GM19372 (cell line): Measurements from ENCODE around the gene ITCH.
"Not testable (repeated sequence)": the region's sequence is repeated elsewhere in the genome, so short reads cannot be mapped to it uniquely, and the experiment has no call there.

Experiments
- ATAC-seq: cut with Tn5 transposase; IDR thresholded peaks from one replicate; pipeline ENCODE4 v1.9.1; 2021; ENCODE audit warnings: mild to moderate bottlenecking, low read depth, moderate library complexity; ENCODE audit not compliant: unreplicated experiment

Gene ITCH

DNA sequence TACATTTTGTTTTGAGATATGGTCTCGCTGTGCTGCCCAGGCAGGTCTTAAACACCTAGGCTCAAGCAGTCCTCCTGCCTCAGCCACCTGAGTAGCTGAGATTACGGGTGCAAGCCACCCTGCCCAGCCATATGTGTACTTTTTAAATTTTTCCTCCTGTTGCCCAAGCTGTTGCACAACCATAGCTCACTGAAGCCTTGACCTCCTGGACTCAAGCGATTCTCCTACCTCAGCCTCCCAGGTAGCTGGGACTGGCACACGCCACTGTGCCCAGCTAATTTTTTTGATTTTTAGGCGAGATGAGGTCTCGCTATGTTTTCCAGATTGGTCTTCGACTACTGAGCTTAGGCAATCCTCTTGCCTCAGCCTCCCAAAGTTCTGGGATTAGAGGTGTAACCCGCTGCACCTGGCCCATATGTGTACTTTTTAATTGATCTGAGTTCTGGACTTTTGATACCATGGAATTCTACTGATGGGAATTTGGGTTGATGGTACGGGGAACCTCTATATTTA lies 44.9 kb downstream of the ITCH start:
- no peak for ATAC-seq

DNA sequence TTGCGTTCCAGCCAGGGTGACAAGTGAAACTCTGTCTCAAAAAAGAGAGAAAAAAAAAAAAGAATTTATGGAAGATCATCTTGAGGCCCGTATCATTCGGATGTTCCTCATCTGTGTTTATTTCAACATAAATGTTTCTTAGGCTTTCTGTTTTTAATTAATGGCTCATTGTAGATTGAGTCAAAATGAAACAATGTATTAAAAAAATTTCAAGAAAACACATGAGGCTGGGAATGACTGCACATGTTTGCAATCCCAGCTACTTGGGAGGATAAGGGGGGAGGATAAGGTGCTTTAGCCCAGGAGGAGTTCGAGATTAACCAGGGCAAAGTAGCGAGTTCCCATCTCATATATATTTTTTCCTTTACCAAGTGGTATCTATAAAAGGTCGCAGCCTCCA lies 47.3 kb downstream of the ITCH start:
- no peak for ATAC-seq

DNA sequence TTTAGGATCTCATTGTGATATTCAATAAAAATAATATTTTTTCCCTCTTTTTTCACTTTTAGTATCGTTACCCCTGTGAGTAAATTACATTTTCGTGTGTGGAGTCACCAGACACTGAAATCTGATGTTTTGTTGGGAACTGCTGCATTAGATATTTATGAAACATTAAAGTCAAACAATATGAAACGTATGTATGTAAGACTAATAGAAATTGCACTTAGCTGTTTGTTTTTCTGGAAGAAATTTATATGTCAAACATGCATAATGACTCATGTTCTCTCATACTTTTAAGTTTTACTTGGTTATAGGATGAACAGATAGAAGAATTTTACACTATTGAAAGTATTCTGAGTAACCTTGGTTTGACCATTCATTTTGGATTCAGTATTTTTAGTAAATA lies 49.4 kb downstream of the ITCH start:
- no peak for ATAC-seq

DNA sequence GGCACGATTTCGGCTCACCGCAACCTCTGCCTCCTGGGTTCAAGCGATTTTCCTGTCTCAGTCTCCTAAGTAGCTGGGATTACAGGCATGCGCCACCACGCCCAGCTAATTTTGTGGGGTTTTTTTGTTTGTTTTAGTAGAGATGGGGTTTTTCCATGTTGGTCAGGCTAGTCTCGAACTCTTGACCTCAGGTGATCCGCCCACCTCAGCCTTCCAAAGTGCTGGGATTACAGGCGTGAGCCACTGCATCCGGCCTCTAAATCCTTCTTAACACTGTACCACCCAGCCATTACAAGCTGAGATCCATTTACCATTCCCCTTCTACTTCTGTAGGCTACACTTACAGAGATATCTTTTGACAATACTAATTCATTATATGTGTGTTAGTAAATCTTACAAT lies 51.5 kb downstream of the ITCH start:
- not testable (repeated sequence) for ATAC-seq

DNA sequence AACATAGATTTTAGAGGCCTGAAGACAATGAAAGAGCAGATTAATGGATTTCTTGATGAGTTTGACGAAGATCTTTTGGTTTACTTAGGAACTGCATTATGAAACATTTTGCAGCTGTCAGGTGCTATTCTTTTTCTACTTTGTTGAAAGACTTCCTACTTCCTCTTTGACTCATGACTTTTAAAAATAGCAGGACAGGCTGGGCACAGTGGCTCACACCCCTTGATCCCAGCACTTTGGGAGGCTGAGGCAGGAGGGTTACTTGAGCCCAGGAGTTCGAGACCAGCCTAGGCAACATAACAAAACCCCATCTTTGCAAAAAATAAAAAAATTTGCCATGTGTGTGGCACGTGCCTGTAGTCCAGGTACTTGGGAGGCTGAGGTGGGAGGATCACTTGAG lies 52.0 kb downstream of the ITCH start:
- no peak for ATAC-seq

DNA sequence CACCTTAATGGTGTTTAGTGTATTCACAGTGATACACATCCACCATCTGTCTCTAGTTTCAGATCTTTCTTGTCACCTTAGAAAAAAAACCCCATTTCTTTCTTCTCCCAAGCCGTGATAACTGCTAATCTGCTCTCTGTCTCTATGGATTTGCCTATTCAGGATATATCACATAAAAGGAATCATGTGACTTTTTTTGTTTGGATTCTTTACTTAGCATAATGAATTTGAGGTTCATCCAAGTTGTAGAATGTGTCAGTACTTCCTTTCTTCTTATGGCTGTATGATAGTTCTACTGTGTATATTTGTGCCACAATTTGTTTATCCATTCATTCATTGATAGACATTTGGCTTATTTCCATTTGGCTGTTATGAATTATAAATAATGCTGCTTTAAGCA lies 57.1 kb downstream of the ITCH start:
- ATAC-seq, result no peak

DNA sequence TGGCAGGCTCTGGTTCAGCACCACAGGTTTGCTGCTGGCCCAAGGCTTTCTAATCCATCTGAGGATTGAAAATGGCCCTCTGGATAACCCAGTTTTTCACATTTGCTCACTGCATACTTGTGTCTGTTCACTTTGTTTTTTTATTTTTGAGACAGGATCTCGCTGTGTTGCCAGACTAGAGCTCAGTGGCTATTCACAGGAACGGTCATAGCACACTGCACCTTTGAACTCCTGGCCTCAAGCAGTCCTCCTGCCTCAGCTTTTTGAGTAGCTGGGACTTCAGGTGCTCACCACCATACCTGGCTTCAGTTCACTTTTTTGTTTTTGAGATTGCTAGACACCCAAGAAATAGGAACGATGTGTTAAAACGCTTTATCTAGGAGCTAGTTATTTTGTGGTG lies 57.9 kb downstream of the ITCH start:
- ATAC-seq, result no peak

DNA sequence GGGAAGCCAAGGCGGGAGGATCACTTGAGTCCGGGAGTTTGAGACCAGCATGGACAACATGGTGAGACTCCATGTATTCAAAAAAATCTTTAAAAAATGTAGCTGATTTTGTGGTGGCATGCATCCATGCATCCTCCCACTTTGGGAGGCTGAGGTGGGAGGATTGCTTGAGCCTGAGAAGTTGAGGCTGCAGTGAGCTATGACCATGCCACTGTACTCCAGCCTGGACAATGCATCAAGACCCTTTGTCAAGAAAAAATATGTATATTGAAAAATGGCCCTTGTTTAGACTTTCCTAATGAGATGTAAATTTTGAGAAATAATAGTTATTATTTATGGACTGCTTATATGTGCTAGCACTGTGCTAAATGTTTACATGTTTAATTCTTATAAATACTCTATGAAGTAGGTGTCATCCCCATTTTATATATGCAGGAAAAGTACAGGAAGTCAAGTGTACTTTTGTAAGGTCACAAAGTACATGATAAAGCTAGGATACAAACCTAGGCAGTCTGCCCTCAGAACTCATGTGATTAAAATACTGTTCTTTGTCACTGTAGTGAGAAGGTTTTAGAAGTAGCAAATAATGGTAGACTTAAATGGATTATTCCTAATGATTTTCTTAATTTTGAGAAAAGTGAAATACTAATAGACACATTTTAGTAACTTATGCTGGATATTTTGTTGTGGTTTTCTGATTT lies 58.8 kb downstream of the ITCH start:
- ATAC-seq, result no peak

DNA sequence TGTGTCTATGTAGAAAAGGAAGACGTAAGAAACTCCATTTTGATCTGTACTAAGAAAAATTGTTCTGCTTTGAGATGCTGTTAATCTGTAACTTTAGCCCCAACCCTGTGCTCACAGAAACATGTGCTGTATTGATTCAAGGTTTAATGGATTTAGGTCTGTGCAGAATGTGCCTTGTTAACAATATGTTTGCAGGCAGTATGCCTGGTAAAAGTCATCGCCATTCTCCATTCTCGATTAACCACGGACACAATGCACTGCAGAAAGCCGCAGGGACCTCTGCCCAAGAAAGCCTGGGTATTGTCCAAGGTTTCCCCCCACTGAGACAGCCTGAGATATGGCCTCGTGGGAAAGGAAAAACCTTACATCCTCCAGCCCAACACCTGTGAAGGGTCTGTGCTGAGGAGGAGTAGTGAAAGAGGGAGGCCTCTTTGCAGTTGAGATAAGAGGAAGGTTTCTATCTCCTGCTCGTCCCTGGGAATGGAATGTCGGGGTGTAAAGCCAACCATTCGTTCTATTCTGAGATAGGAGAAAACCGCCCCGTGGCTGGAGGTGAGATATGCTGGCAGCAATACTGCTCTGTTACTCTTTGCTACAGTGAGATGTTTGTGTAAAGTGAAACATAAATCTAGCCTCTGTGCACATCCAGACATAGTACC lies 62.1 kb downstream of the ITCH start:
- not testable (repeated sequence) for ATAC-seq

DNA sequence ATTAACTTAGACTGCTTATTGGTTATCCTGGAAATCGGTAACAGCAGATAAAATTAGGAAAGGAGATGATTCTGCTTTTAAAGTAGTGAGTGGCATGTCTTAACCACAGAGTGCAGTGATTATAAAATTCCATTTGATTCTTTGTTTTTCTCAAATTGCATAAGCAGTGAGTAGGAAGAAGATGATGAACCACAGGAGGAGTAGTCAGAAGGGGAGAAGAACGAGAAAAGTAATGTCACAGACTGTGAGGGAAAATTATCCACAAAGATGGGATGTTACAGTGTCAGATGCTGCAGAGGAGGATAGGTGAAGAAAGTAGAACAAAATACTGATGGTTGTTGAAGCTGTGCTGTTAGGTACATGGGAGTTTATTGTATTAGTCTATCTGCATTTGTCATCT lies 63.0 kb downstream of the ITCH start:
- no peak for ATAC-seq

DNA sequence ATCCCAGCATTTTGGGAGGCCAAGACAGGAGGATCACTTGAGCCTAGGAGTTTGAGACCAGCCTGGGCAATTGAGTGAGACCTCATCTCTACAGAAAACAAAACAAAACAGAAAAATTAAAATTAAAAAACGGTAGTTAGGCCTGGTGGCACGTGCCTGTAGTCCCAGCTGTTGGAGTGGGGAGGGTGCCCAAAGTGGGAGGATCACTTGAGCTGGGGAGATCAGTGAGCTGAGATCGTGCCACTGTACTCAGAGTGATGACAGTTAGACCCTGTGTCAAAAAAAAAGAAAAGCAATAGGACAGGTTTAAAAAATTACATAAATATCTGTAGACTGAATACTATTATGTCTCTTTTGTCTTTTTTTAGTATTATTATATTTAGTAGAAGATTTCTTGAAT lies 64.3 kb downstream of the ITCH start:
- no peak for ATAC-seq

DNA sequence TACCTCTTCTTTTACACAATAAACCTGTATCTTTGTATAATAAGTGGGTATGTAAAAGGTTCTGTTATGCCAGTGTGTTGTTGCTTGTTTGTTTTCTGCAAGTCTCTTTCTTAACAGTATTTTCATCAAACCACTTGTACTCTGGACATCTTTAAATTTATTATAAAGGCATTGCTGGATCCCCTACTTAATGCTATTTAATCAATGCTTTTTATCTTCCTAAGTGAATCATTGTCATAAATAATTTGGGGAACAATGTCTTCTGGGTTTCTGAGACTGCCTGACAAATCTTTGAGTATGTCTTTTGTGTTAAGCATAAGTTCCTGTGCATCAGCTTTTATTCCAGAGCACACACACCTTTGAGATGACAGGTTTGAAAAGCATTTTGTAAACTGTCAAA lies 64.7 kb downstream of the ITCH start:
- no peak for ATAC-seq

DNA sequence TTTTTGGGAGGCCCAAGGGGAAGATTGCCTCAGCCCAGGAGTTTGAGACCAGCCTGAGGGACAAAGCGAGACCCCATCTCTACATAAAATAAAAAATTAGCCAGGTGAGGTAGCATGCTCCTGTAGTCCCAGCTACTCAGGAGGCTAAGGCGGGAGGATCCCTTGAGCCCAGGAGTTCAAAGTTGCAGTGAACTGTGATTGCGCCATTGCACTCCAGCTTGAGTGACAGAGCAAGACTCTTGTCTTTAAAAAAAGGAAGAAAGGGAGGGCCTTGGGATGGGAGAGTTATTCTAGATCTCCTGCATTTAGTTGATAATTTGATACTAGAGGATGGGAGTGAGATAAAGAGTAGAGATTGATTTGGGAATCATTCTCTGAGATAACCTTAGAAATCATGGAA lies 68.1 kb downstream of the ITCH start:
- no peak for ATAC-seq

DNA sequence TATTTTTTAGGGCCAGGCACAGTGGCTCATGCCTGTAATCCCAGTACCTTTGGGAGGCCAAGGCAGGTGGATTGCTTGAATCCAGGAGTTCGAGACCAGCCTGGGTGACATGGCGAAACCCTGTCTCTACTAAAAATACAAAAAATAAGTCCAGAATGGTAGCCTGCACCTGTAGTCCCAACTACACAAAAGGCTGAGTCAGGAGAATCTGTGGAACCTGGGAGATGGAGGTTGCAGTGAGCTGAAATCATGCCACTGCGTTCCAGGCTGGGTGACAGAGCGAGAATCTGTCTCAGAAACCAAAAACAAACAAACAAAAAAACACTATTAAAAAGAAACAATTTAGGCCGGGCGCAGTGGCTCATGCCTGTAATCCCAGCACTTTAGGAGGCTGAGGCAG lies 69.6 kb downstream of the ITCH start:
- not testable (repeated sequence) for ATAC-seq

DNA sequence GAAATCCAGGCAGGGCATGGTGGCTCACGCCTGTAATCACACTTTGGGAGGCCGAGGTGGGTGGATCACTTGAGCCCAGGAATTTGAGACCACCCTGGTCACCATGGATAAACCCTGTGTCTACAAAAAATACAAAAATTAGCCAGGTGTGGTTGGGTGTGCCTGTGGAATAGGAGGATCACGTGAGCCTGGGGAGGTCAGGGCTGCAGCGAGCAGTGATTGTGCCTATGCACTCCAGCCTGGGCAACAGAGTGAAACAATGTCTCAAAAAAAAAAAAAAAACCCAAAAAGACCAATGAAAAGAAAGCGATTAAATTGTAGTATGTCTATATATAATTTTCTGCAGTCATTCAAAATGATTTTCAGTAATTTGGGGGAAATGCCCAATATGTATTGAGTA lies 70.3 kb downstream of the ITCH start:
- ATAC-seq, result no peak

DNA sequence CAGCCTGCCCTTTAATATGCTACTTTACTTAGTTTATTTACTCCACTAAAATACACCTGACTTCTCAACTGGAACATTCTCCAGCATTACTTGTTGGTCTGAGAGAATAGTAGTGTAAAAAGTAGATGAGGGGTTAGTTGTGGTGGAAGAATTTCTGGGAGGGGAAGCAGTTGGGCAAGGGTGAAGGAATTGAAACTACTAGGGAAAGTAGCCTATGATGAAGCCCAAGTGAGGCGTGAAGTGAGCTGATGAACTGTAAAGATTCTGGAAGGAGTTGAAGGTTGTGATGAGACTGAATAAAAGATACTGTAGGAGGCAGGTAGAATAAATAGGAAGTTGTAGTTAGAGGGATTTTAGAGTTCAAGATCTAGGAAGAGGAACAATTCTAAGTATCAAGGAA lies 72.5 kb downstream of the ITCH start:
- no peak for ATAC-seq

DNA sequence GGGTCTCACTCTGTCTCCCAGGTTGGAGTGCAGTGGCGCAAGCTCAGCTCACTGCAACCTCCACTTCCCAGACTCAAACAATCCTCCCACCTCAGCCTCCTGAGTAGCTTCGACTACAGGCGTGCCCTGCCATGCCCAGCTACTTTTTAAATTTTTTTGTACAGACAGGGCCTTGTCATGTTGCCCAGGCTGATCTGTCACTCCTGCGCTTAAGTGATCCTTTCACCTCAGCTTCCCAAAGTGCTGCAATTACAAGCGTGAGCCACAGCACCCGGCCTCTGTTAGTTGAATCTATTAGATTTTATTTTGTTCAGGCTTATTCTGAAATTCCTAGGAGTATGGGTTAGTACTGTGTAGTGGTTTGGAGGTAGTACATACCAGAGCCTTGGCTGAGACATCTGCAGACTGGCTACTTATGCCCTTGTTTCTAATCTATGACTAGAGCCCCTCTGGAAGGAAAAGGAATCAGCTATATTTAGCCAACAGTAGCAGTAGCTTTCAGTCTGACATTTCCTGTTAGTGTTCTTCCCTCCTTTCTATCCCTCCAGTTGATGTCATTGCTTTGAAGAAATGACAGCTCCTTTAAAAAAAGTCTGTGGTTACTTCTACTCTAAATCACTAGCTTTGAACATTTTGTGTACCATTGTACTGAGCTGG lies 74.4 kb downstream of the ITCH start:
- ATAC-seq, result no peak

DNA sequence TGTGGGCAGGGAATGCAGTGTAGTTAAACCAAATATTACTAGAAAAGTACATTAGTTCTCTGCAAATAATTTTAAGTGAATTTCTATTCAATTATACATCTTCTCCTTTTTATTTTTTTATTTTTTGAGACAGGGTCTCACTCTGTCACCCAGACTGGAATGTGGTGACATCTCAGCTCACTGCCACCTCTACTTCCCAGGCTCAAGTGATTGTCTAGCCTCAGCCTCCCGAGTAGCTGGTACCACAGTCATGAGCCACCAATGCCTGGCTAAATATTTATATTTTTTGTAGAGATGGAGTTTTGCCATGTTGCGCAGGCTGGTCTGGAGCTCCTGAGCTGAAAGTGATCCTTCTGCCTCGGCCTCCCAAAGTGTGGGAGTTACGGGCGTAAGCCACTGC lies 76.1 kb downstream of the ITCH start:
- no peak for ATAC-seq

DNA sequence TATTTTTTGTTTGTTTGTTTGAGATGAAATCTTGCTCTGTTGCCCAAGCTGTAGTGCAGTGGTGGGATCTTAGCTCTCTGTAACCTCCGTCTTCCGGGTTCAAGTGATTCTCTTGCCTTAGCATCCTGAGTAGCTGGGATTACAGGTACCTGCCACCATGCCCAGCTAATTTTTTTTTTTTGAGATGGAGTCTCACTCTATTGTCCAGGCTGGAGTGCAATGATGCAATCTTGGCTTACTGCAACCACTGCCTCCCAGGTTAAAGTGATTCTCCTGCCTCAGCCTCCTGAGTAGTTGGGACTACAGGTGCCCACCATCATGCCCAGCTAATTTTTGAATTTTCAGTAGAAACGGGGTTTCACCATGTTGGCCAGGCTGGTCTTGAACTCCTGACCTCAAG lies 78.3 kb downstream of the ITCH start:
- not testable (repeated sequence) for ATAC-seq

DNA sequence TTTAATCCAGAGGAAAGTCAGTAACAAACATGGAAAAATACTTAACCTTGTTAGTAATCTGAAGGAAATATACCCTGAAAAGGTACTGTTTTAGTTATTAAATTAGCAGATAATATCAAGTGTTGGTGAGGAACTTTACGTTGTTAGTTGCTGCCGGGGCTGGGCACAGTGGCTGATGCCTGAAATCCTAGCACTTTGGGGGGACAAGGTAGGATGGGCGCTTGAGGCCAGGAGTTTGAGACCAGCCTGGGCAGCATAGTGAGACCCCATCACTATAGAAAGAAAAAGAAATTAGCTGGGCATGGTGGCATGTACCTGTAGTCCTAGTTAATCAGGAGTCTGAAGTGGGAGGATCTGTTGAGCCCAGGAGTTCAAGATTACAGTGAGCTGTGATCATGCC lies 80.5 kb downstream of the ITCH start:
- ATAC-seq, result no peak

DNA sequence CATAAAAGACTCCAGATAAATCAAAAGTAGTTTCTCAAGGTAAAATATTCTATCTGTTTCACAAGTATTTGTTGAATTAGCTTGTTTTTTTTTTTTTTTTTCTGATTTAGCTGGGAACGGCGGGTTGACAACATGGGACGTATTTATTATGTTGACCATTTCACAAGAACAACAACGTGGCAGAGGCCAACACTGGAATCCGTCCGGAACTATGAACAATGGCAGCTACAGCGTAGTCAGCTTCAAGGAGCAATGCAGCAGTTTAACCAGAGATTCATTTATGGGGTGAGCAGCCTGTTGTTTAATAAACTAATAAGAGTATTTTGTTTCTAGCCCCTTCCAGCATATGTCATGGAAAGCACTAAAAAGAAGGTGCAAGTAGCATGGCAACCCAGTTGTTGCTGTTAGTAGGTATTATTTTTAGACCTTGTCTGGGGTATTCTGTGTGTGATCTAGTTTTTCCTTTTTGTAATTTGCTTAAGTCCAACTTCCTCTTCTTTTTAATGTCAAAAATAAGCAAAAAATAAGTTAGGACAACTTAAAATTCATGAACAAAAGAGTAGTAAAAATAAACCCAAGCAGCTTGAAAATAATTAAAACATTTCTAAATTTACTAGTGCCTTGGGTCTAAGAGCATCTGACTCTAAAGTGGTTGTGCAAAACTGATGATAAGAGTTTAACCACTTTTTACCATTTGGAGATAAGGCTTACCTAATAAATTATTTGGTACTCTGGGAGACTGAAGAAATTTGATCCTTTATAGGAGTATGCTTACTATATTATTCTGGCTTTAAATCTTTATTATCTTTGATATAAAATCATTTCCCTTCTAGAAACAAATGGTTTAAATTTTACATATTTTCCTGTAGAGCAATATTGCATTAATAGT lies 82.3 kb downstream of the ITCH start:
- ATAC-seq, result no peak
